Calu3 (cell line): ENCODE data around the gene DMBX1. TPM values are rescaled to one million over a fixed set of nuclear protein-coding genes. Genes with fewer than 3 reads are reported as not detected.
A peak's percentile ranks its signal among the peaks of the same experiment; 100 is the strongest.

Experiments used
- BruUV-seq: library from RNA; stranded (reverse); fragments of 400-500 nt; replicated peaks from 2 replicates; lab custom pipeline; 2021; lab: Mats Ljungman, UMichigan
- CTCF ChIA-PET: fragments of 300-600 bp; sonication (Branson Sonifier 250); formaldehyde crosslinking; loops from one replicate; lab custom pipeline; 2022; ENCODE audit warnings: antibody characterized with exemption; lab: Charles Lee
- DNase-seq: peaks from one replicate; pipeline ENCODE4 v3.0.0; 2022
- H3K27ac Mint-ChIP-seq: one replicate; pipeline ENCODE4 v1.8.0; 2022; ENCODE audit warnings: mixed read lengths; ENCODE audit not compliant: unreplicated experiment
- H3K27me3 Mint-ChIP-seq: one replicate; pipeline ENCODE4 v1.8.0; 2022; ENCODE audit warnings: mixed read lengths; ENCODE audit not compliant: unreplicated experiment
- H3K36me3 Mint-ChIP-seq: one replicate; pipeline ENCODE4 v1.8.0; 2022; ENCODE audit warnings: mild to moderate bottlenecking, moderate library complexity, mixed read lengths; ENCODE audit not compliant: insufficient read depth, unreplicated experiment
- H3K4me1 Mint-ChIP-seq: one replicate; pipeline ENCODE4 v1.8.0; 2022; ENCODE audit warnings: mild to moderate bottlenecking, low read depth, mixed read lengths; ENCODE audit not compliant: unreplicated experiment
- H3K4me3 Mint-ChIP-seq: one replicate; pipeline ENCODE4 v1.8.0; 2022; ENCODE audit warnings: mild to moderate bottlenecking, low read depth, moderate library complexity, mixed read lengths; ENCODE audit not compliant: unreplicated experiment
- H3K9me3 Mint-ChIP-seq: one replicate; pipeline ENCODE4 v1.8.0; 2022; ENCODE audit warnings: low read depth, mixed read lengths; ENCODE audit not compliant: unreplicated experiment
- CTCF ChIP-seq: fragments of 200-600 bp; IDR thresholded peaks from one replicate; pipeline ENCODE4 v1.8.0; 2022; ENCODE audit warnings: antibody characterized with exemption; ENCODE audit not compliant: unreplicated experiment
- intact Hi-C: fragments of 100-400 bp; cut with micrococcal nuclease; formaldehyde crosslinking; loops from one replicate; pipeline ENCODE4 v1.10.0; 2022; ENCODE audit not compliant: unreplicated experiment
- total RNA-seq: library from RNA; stranded (reverse); gene quantifications from 2 replicates; pipeline ENCODE4 v1.2.3, GENCODE V29; 2022

Gene DMBX1
- total RNA-seq, 1 experiment from 2014 or later = 2.3 TPM

GRCh38 chr1:46524843-46525242, 35.2 kb downstream of the DMBX1 start:
- DNase-seq = no peak
- no TSS peak for BruUV-seq
- intact Hi-C loops = no loop called here
- Mint-ChIP-seq H3K9me3 (no peaks in the 10 kb centered on the region), H3K4me1 (peaks cover 68% of the 10 kb centered on the region), H3K4me3 (no peak overlapping the region), H3K36me3 (peaks cover 5% of the 10 kb centered on the region), H3K27ac (no peak overlapping the region), H3K27me3 (peaks cover 19% of the 10 kb centered on the region)
- no peak for TF ChIP-seq CTCF
- CTCF ChIA-PET = no interaction called here

- intact Hi-C loops = no loop called here
- no peak overlapping the region for H3K4me3 Mint-ChIP-seq
- no TSS peak for BruUV-seq
Observed at GRCh38 chr1:46525253-46525983, 35.8 kb downstream of the DMBX1 start.

GRCh38 chr1:46526013-46526690, 36.5 kb downstream of the DMBX1 start:
- Mint-ChIP-seq H3K27me3 (peaks cover 25% of the 10 kb centered on the region), H3K4me3 (no peak overlapping the region), H3K27ac (no peak overlapping the region), H3K9me3 (no peaks in the 10 kb centered on the region), H3K4me1 (peaks cover 64% of the 10 kb centered on the region), H3K36me3 (peaks cover 4% of the 10 kb centered on the region)
- DNase-seq = no peak
- TF ChIP-seq CTCF = no peak
- CTCF ChIA-PET = interaction anchor here (0.6 to 1.5 kb wide), 6 partner anchors 9 to 84 kb away, joined by 3 to 6 read pairs (median 3); no protein-coding TSS in a partner anchor
- intact Hi-C loops = no loop called here
- no TSS peak for BruUV-seq

More at GRCh38 chr1:46525253-46525983, 35.8 kb downstream of the DMBX1 start:
- H3K36me3 Mint-ChIP-seq = peaks cover 4% of the 10 kb centered on the region
- DNase-seq = no peak
- H3K9me3 Mint-ChIP-seq = no peaks in the 10 kb centered on the region
- CTCF ChIA-PET = interaction anchor here (0.6 to 1.5 kb wide), 4 partner anchors 8 to 78 kb away, joined by 3 to 6 read pairs (median 3); no protein-coding TSS in a partner anchor
- TF ChIP-seq CTCF = no peak
- H3K27me3 Mint-ChIP-seq = peaks cover 19% of the 10 kb centered on the region
- no peak overlapping the region for H3K27ac Mint-ChIP-seq
- peaks cover 64% of the 10 kb centered on the region for H3K4me1 Mint-ChIP-seq

GRCh38 chr1:46526691-46527291, 37.2 kb downstream of the DMBX1 start:
- peaks cover 64% of the 10 kb centered on the region for H3K4me1 Mint-ChIP-seq
- peak; percentile 42 for DNase-seq
- no peak for TF ChIP-seq CTCF

More at GRCh38 chr1:46526691-46527291, 37.2 kb downstream of the DMBX1 start:
- Mint-ChIP-seq H3K36me3 (peaks cover 5% of the 10 kb centered on the region), H3K9me3 (no peaks in the 10 kb centered on the region), H3K27me3 (peaks cover 32% of the 10 kb centered on the region), H3K4me3 (no peak overlapping the region), H3K27ac (no peak overlapping the region)
- no TSS peak for BruUV-seq
- CTCF ChIA-PET = interaction anchor here (1.0 to 1.5 kb wide), 6 partner anchors 10 to 85 kb away, joined by 3 to 6 read pairs (median 4); no protein-coding TSS in a partner anchor
- intact Hi-C loops = no loop called here
